NCI-H526 treated with DMSO at 0.1 percent for 48 hours (cell line): ENCODE measurements around the gene IL36B.

ENCODE experiments used
- DNase-seq: peaks from one replicate; lab custom pipeline; 2025; lab: John Stamatoyannopoulos, UW

IL36B gene

GRCh38 chr2:113009622-113010021 lies 43.0 kb downstream of the IL36B start:
- DNase-seq, result no peak

- DNase-seq, result no peak
These were observed 45.4 kb downstream of the IL36B start for GRCh38 chr2:113007250-113007649.

GRCh38 chr2:113005030-113005509 lies 47.6 kb downstream of the IL36B start, which contains the start of gene IL36A:
IL36A (plus strand) TSS chr2:113005459; CDS start chr2:113005872, 413 bp downstream.
- DNase-seq, result no peak

- no peak for DNase-seq
These were observed 50.0 kb downstream of the IL36B start for GRCh38 chr2:113002677-113003076.

- DNase-seq, result no peak
These were observed 52.2 kb downstream of the IL36B start for GRCh38 chr2:113000436-113000835.

GRCh38 chr2:112997151-112997550 lies 55.5 kb downstream of the IL36B start:
- no peak for DNase-seq

- no peak for DNase-seq
These were observed 56.0 kb downstream of the IL36B start for GRCh38 chr2:112996635-112997034.

- no peak for DNase-seq
These were observed 57.2 kb downstream of the IL36B start for GRCh38 chr2:112995346-112995920.

GRCh38 chr2:112994648-112995047 lies 58.0 kb downstream of the IL36B start:
- no peak for DNase-seq

GRCh38 chr2:112993831-112994230 lies 58.8 kb downstream of the IL36B start:
- DNase-seq, result no peak

- no peak for DNase-seq
These were observed 63.1 kb downstream of the IL36B start for GRCh38 chr2:112989611-112990010.

GRCh38 chr2:112985090-112985489 lies 67.6 kb downstream of the IL36B start:
- no peak for DNase-seq

- DNase-seq, result no peak
These were observed 72.1 kb downstream of the IL36B start for GRCh38 chr2:112980537-112980936.

GRCh38 chr2:112979731-112980130 lies 72.9 kb downstream of the IL36B start:
- no peak for DNase-seq

- no peak for DNase-seq
These were observed 75.1 kb downstream of the IL36B start, which contains the start of gene IL36G for GRCh38 chr2:112977559-112978056. IL36G (plus strand) TSS chr2:112978006; CDS start chr2:112978639, 633 bp downstream.
